Raji (cell line): Measurements from ENCODE around the gene LY6G5C.

ENCODE experiments used
- POLR2A ChIP-seq: IDR thresholded peaks from 2 replicates; pipeline ENCODE4 v1.6.1; 2011; ENCODE audit warnings: low read depth, low read length, control low read depth; ENCODE audit not compliant: insufficient read depth

LY6G5C gene

DNA sequence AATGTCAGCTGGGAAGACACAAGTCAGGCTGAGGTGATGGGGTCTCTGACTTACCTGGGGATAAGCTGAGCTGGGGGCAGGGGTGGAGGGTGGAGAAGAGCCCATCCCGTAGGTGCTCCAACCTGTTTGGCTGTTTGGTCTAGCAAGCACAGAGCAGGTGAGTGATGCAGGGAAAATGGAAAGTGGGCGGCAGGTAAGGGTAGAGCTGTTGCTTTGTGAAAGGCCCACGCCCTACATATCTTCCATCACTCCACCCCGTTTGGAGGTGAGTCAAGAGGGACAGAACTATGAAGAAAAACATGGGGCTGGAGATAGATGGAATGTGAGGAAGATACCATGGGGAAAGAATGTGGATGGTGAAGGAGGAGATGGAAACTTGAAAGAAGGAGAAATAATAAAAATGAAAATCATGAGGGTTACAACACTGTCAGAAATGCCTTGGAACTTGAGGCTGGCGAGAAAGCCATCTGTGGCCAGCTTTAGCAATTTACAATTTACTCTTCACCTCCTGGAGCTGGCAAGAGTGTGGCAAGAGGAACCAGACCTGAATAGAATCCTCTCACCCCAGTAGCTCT is 39.4 kb upstream of the LY6G5C start:
- TF ChIP-seq POLR2A, result no peak

DNA sequence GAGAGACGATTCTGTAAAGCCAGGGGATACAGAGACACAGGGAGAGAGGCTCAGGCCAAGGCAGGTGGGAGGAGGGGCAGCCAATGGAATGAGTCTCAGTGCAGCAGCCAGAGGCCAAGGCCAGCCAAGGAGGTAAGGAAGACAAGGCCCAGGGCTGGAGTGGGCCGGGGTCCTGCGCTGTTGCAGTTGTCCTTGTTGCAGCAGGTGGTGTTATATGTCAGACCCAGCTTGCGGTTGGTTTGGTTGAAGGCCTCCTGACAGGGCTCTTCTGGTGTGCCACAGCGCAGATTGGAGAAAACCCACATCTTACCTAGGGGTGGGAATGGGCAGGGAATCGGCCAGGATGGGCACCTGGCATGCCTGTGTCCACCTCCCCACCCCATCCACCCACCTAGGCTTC is 38.1 kb upstream of the LY6G5C start:
- no peak for TF ChIP-seq POLR2A

GRCh38 chr6:31718265-31718664 is 37.4 kb upstream of the LY6G5C start:
- no peak for TF ChIP-seq POLR2A

DNA sequence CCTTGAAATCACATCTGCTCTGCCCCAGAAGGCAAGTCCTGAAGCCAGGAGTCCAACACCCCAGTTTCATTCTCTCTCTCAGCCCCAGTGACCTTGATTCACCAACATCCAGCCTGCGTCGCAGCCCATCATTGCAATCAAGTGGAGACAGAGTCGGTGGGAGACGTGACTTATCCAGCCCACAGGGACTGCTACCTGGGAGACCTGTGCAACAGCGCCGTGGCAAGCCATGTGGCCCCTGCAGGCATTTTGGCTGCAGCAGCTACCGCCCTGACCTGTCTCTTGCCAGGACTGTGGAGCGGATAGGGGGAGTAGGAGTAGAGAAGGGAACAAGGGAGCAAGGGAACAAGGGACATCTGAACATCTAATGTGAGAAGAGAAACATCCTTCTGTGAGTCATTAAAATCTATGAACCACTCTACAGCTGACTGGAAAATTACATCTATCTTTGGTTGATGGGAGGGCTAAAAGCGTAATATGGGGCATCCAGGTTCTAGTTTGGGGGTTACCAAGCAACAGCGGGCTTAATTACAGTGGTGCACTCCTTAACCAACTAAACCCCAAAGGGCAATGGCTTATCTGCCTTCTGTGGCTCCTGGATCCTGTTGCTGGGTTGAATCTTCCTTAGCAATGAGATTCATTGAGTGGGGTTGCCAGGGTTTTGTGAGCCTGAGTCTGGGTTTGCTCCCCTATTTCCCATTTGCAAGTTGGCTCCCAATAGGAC is 36.8 kb upstream of the LY6G5C start:
- TF ChIP-seq POLR2A, result no peak

GRCh38 chr6:31715022-31715958 is 34.4 kb upstream of the LY6G5C start, which contains the start of gene LY6G6D:
Gene LY6G6D, plus strand, starts transcription at chr6:31715348. Its CDS starts 8 bp downstream, at chr6:31715356.
- TF ChIP-seq POLR2A, result no peak

GRCh38 chr6:31713991-31714684 is 33.3 kb upstream of the LY6G5C start:
- no peak for TF ChIP-seq POLR2A

DNA sequence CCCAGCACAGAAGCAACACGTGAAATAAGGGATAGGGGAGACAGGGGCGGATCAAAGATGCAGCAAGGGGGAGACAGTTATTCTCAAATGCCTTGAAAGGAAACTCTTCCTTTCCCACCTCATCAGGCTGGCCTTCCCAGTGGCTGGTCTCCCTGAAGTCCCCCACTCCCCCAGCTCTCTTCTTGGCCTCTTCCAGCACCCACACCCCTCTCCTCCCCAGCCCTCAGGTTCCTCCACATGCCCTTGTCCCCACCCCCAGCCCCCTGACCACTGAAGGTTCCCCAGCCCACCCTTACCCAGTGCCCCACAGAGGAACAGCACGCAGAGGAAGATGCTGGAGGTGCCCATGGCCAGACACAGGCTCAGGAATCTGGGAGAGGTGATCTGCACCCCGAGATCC is 32.6 kb upstream of the LY6G5C start:
- no peak for TF ChIP-seq POLR2A

- no peak for TF ChIP-seq POLR2A
Measured at GRCh38 chr6:31712296-31712695, 31.4 kb upstream of the LY6G5C start.

- TF ChIP-seq POLR2A, result no peak
Measured at GRCh38 chr6:31711233-31711632, 30.4 kb upstream of the LY6G5C start.

DNA sequence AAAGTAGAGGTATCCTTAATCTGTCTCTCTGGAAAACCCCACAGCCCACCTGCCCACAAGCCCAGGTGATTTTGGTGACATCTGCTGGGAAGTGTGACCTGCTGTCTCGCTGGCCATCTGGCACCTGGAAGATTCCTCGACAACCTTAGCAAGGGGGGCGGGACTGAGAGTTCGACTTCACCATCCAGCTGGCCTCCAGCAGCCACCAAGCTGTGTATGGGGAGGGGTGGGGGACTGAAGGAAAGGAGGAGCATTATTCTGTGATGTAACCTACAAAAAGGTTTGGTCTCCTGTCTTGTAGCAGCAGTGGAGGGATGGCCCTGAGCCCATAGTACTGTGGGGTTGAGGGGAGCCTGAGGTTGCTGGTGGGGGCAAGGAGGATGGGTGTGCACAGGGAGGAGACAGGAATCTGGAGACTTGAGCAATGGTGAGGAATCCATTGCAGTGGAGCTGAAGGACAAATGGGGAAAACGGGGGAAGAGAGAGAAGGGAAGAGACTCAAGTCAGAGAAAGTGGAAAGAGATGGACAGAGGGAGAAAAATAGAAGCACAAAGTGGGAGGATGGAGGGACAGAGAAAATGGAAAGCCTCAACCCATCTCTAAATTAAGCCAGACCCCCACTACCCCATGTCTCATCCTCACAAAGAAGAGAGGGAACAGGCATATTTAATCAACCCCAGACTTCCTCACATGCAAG is 29.8 kb upstream of the LY6G5C start:
- TF ChIP-seq POLR2A, result no peak

GRCh38 chr6:31708224-31708623 is 27.4 kb upstream of the LY6G5C start:
- no peak for TF ChIP-seq POLR2A

- no peak for TF ChIP-seq POLR2A
Measured at GRCh38 chr6:31707701-31708100, 26.8 kb upstream of the LY6G5C start.

GRCh38 chr6:31706599-31706998 is 25.7 kb upstream of the LY6G5C start, which contains the start of gene LY6G6F:
Gene LY6G6F, plus strand, starts transcription at chr6:31706866. Its CDS starts 41 bp downstream, at chr6:31706907.
- TF ChIP-seq POLR2A, result no peak

DNA sequence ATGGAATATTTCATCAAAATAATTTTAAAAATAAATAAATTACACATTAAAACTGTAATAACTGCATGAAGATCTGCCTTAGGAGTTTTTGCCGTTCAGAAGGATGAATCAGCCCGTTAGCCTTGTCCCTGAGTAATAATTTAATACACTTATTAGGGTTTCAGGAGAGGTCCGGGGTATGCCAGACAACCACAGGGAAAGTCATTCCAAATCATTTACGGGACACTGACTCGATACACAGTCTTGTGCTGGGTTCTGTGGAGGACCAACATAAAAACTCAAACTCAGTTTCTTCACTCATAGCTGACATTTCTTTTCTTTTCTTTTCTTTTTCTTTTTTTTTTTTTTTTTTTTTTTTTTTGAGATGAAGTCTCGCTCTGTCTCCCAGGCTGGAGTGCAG is 25.1 kb upstream of the LY6G5C start:
- TF ChIP-seq POLR2A, result no peak
